Hepatocyte (in vitro differentiated cells): ENCODE measurements around the gene WASF3. TPM values are rescaled to one million over a fixed set of nuclear protein-coding genes. Genes with fewer than 3 reads are reported as not detected.

Experiments
- DNase-seq: peaks from one replicate; pipeline ENCODE4 v3.0.0-alpha.2; 2016; ENCODE audit warnings: low spot score
- H2AFZ ChIP-seq: fragments of 200-600 bp; sonication (generic); 2 replicates; pipeline ENCODE4 v1.6.0; 2016; ENCODE audit warnings: antibody characterized with exemption, mild to moderate bottlenecking
- H3K27ac ChIP-seq: fragments of 200-600 bp; sonication (generic); 2 replicates; pipeline ENCODE4 v1.5.1; 2016; ENCODE audit warnings: mild to moderate bottlenecking
- H3K27me3 ChIP-seq: fragments of 200-600 bp; sonication (generic); 2 replicates; pipeline ENCODE4 v1.6.1; 2016
- H3K36me3 ChIP-seq: fragments of 200-600 bp; sonication (generic); replicated peaks from 2 replicates; pipeline ENCODE4 v1.5.1; 2016; ENCODE audit warnings: low read depth; ENCODE audit not compliant: insufficient read depth
- H3K4me1 ChIP-seq: fragments of 200-600 bp; sonication (generic); 2 replicates; pipeline ENCODE4 v1.5.1; 2016; ENCODE audit warnings: mild to moderate bottlenecking, moderate library complexity; ENCODE audit not compliant: insufficient read depth
- H3K4me2 ChIP-seq: fragments of 200-600 bp; sonication (generic); 2 replicates; pipeline ENCODE4 v1.6.0; 2016
- H3K4me3 ChIP-seq: fragments of 200-600 bp; sonication (generic); 2 replicates; pipeline ENCODE4 v1.5.1; 2016; ENCODE audit warnings: mild to moderate bottlenecking
- H3K79me2 ChIP-seq: fragments of 200-600 bp; sonication (generic); 2 replicates; pipeline ENCODE4 v1.6.0; 2017; ENCODE audit warnings: mild to moderate bottlenecking
- H3K9me2 ChIP-seq: fragments of 200-600 bp; sonication (generic); replicated peaks from 2 replicates; pipeline ENCODE4 v1.6.0; 2017; ENCODE audit warnings: mild to moderate bottlenecking; ENCODE audit not compliant: insufficient read depth
- H3K9me3 ChIP-seq: fragments of 200-600 bp; sonication (generic); 2 replicates; pipeline ENCODE4 v1.5.1; 2016; ENCODE audit warnings: low read depth, mild to moderate bottlenecking
- H4K20me1 ChIP-seq: fragments of 200-600 bp; sonication (generic); 2 replicates; pipeline ENCODE4 v1.6.0; 2016; ENCODE audit warnings: mild to moderate bottlenecking; ENCODE audit not compliant: insufficient read depth, poor library complexity, severe bottlenecking
- EZH2 ChIP-seq: fragments of 200-600 bp; sonication (generic); IDR thresholded peaks from 2 replicates; pipeline ENCODE4 v1.6.1; 2016; ENCODE audit warnings: antibody characterized with exemption, mild to moderate bottlenecking, borderline replicate concordance
- EZH2phosphoT487 ChIP-seq: fragments of 200-600 bp; sonication (generic); IDR thresholded peaks from one replicate; pipeline ENCODE4 v1.6.1; 2018; ENCODE audit warnings: antibody characterized with exemption, mild to moderate bottlenecking, low read depth, moderate library complexity; ENCODE audit not compliant: unreplicated experiment, severe bottlenecking
- WGBS: methylation state at CpG from one replicate; pipeline ENCODE4 v1.1.6; 2016; ENCODE audit warnings: low lambda C conversion rate; ENCODE audit errors: missing lambda C conversion rate; 5-methylcytosine and 5-hydroxymethylcytosine counted together
- polyA plus RNA-seq: library from polyadenylated mRNA; unstranded; fragments of >200 nt; fragmentation: Nextera tagmentation; extraction: Ambion mirVana; gene quantifications from 2 replicates; pipeline ENCODE4 v1.2.1, GENCODE V29; 2016
- total RNA-seq: library from RNA; depleted of rRNA; stranded (reverse); fragments of >200 nt; gene quantifications from 2 replicates; pipeline ENCODE4 v1.2.3, GENCODE V29; 2014
- TF ChIP-seq, protein P1 (sequence below): fragments of 200-600 bp; sonication (generic); IDR thresholded peaks from 2 replicates; pipeline ENCODE4 v1.5.1; 2016; ENCODE audit warnings: antibody characterized with exemption, mild to moderate bottlenecking; ENCODE audit not compliant: poor library complexity

The WASF3 gene
- total and polyA plus RNA-seq, 2 experiments from 2014 or later, result 10.4 to 17.8 TPM

GRCh38 chr13:26656919-26657318 lies 99.4 kb downstream of the WASF3 start:
- H3K4me1 ChIP-seq, result no peaks in the 10 kb centered on the region
- no peaks in the 10 kb centered on the region for H3K9me3 ChIP-seq
- no peak overlapping the region for H3K4me2 ChIP-seq
- no peak for DNase-seq
- 62% methylated on average over 4 of the region's 4 CpGs for WGBS
- H3K27me3 ChIP-seq, result no peaks in the 10 kb centered on the region
- H4K20me1 ChIP-seq, result no peaks in the 10 kb centered on the region
- no peak overlapping the region for H2AFZ ChIP-seq
- H3K79me2 ChIP-seq, result no peaks in the 10 kb centered on the region
- no peak overlapping the region for H3K4me3 ChIP-seq
- no peaks in the 10 kb centered on the region for H3K9me2 ChIP-seq
- TF ChIP-seq, protein P1, sequence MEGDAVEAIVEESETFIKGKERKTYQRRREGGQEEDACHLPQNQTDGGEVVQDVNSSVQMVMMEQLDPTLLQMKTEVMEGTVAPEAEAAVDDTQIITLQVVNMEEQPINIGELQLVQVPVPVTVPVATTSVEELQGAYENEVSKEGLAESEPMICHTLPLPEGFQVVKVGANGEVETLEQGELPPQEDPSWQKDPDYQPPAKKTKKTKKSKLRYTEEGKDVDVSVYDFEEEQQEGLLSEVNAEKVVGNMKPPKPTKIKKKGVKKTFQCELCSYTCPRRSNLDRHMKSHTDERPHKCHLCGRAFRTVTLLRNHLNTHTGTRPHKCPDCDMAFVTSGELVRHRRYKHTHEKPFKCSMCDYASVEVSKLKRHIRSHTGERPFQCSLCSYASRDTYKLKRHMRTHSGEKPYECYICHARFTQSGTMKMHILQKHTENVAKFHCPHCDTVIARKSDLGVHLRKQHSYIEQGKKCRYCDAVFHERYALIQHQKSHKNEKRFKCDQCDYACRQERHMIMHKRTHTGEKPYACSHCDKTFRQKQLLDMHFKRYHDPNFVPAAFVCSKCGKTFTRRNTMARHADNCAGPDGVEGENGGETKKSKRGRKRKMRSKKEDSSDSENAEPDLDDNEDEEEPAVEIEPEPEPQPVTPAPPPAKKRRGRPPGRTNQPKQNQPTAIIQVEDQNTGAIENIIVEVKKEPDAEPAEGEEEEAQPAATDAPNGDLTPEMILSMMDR, result no peak
- TF ChIP-seq EZH2, result no peak
- no peak overlapping the region for H3K27ac ChIP-seq
- no peaks in the 10 kb centered on the region for H3K36me3 ChIP-seq

DNA sequence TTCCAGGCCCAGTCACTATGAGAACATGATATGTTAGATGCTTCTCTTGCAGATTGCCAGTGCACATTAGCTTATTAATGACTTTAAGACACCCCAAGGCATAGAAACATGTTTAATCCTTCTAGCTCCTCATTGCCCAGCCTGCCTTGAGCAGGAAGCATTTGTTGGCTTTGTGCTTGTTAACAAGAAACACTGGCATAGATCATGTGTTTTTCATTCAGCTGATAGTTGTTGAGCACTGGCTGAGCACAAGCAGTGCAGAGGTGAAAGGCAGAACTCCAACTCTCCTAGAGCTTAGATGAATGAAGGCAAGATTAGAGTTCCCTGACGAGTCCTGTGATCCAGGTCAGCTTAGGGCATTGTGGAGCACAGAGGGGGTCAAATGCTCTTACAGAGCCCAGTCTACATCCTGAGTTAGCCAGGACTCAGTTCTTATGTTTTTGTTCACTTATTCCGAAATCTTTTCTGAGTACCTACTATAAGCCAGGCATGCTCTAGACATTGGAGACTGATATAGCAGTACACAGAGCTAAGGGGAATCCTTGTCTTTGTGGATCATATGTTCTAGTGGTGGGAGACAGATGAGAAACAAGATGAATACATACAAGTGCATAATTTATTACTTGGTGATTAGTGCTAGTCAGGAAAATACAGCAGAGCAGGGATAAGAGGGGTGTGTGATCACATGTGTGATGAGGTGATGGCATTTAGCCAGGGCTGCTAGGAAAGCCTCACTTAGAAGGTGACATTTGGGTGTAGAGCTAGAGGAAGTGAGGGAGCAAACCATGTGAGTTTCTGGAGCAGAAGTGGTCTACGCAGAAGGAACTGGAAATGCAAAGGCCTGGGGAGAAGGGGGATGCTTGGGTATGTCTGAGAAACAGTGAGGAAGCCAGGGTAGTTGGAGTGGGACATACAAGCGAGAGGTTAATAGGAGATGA lies 101.2 kb downstream of the WASF3 start:
- no peak overlapping the region for H3K27ac ChIP-seq
- H2AFZ ChIP-seq, result no peak overlapping the region
- DNase-seq, result no peak
- TF ChIP-seq EZH2, result no peak
- no peak overlapping the region for H3K4me3 ChIP-seq
- no peaks in the 10 kb centered on the region for H3K9me2 ChIP-seq
- H3K27me3 ChIP-seq, result no peaks in the 10 kb centered on the region
- no peak overlapping the region for H3K4me2 ChIP-seq
- no peaks in the 10 kb centered on the region for H3K4me1 ChIP-seq
- no peaks in the 10 kb centered on the region for H3K36me3 ChIP-seq
- H4K20me1 ChIP-seq, result no peaks in the 10 kb centered on the region
- no peaks in the 10 kb centered on the region for H3K79me2 ChIP-seq
- no peaks in the 10 kb centered on the region for H3K9me3 ChIP-seq
- 82% methylated on average over 4 of the region's 4 CpGs for WGBS

DNA sequence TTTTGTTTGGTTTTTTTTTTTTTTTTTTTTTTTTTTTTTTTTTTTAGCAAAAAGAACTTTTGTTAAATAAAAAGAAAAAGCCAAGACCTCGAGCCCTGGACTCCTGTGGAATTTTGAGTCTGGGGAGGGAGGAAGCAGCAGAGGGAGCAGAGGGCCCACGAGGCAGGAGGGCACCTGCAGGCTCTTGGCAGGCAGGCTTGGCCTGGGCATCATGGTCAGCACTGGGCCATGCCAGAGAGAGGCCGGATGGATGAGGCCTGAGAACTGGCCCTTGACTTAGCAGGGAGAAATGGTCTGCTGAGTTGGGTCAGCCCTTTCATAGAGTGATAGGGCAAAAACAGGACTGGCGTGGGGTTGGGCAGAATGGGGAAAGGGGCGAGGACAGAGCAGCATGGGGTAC lies 102.7 kb downstream of the WASF3 start:
- H3K36me3 ChIP-seq, result no peaks in the 10 kb centered on the region
- H3K79me2 ChIP-seq, result no peaks in the 10 kb centered on the region
- no peaks in the 10 kb centered on the region for H3K9me2 ChIP-seq
- no peak overlapping the region for H3K4me2 ChIP-seq
- DNase-seq, result no peak
- no peaks in the 10 kb centered on the region for H3K27me3 ChIP-seq
- 88% methylated on average over 5 of the region's 5 CpGs for WGBS
- H2AFZ ChIP-seq, result no peak overlapping the region
- H3K4me1 ChIP-seq, result no peaks in the 10 kb centered on the region
- TF ChIP-seq EZH2 (no peak), EZH2phosphoT487 (no peak)
- H4K20me1 ChIP-seq, result no peaks in the 10 kb centered on the region
- no peaks in the 10 kb centered on the region for H3K9me3 ChIP-seq
- no peak overlapping the region for H3K27ac ChIP-seq
- H3K4me3 ChIP-seq, result no peak overlapping the region

DNA sequence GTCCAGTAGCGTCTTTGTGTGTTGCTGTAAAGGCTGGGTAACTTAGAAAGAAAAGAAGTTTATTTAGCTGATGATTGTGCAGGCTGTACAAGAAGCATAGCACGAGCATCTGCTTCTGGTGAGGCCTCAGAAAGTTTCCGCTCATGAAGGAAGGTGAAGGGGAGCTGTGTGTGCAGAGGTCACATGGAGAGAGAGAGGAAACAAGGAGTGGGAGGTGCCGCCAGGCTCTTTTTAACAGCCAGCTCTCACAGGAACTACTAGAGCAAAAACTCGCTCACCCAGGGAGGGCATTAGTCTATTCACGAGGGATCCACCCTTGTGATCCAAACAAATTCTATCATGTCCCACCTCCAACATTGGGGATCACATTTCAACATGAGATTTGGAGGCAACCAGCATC lies 103.3 kb downstream of the WASF3 start:
- 80% methylated on average over 6 of the region's 6 CpGs for WGBS
- Histone ChIP-seq H2AFZ (no peak overlapping the region), H3K27ac (no peak overlapping the region), H3K9me2 (no peaks in the 10 kb centered on the region), H3K4me1 (no peaks in the 10 kb centered on the region), H3K4me2 (no peak overlapping the region), H3K27me3 (no peaks in the 10 kb centered on the region), H3K4me3 (no peak overlapping the region), H4K20me1 (no peaks in the 10 kb centered on the region), H3K9me3 (no peaks in the 10 kb centered on the region), H3K79me2 (no peaks in the 10 kb centered on the region), H3K36me3 (no peaks in the 10 kb centered on the region)
- no peak for TF ChIP-seq EZH2
- TF ChIP-seq EZH2phosphoT487, result no peak
- TF ChIP-seq, protein P1, result no peak
- no peak for DNase-seq
